HTR-8/SVneo (cell line): ENCODE results near the gene C1orf94.
A peak's percentile ranks its signal among the peaks of the same experiment; 100 is the strongest.

Experiments used
- DNase-seq: peaks from one replicate; pipeline ENCODE4 v3.0.0; 2011; ENCODE audit warnings: low spot score, mixed read lengths; ENCODE audit not compliant: insufficient read length
- FAIRE-seq: peaks from 2 replicates; lab custom pipeline; 2011; peaks lifted over from hg19 to GRCh38; lab: Jason Lieb, UNC

Gene C1orf94

GRCh38 chr1:34237151-34237815 is 60.6 kb downstream of the C1orf94 start:
- no peak for DNase-seq

GRCh38 chr1:34245967-34246366 is 69.3 kb downstream of the C1orf94 start:
- no peak for DNase-seq
- FAIRE-seq: no peak

More at GRCh38 chr1:34237151-34237815, 60.6 kb downstream of the C1orf94 start:
- no peak for FAIRE-seq

- no peak for DNase-seq
- no peak for FAIRE-seq
Observed at GRCh38 chr1:34250342-34250741, 73.6 kb downstream of the C1orf94 start.

GRCh38 chr1:34262023-34262853 is 85.5 kb downstream of the C1orf94 start:
- FAIRE-seq (no peak), DNase-seq (no peak)

GRCh38 chr1:34262921-34263320 is 86.2 kb downstream of the C1orf94 start:
- FAIRE-seq: no peak

GRCh38 chr1:34263406-34263805 is 86.7 kb downstream of the C1orf94 start:
- no peak for DNase-seq
- no peak for FAIRE-seq

More at GRCh38 chr1:34262921-34263320, 86.2 kb downstream of the C1orf94 start:
- no peak for DNase-seq

- FAIRE-seq: no peak
Observed at GRCh38 chr1:34265396-34265795, 88.7 kb downstream of the C1orf94 start.

GRCh38 chr1:34266127-34266951 is 89.6 kb downstream of the C1orf94 start:
- no peak for DNase-seq
- no peak for FAIRE-seq

More at GRCh38 chr1:34265396-34265795, 88.7 kb downstream of the C1orf94 start:
- no peak for DNase-seq

- DNase-seq (no peak), FAIRE-seq (no peak)
Observed at GRCh38 chr1:34267326-34267725, 90.6 kb downstream of the C1orf94 start.

- DNase-seq (peak; percentile 63), FAIRE-seq (peak; percentile 78)
Observed at GRCh38 chr1:34268311-34268954, 91.7 kb downstream of the C1orf94 start.
